CD4-positive, alpha-beta T cell treated with Interleukin-15 for 1 hour (primary cell): Measurements from ENCODE around the gene CNTROB.

Source experiments
- DNase-seq: peaks from one replicate; pipeline ENCODE4 v3.0.0-alpha.2; 2020

CNTROB gene

GRCh38 chr17:7903154-7904103, 28.6 kb upstream of the CNTROB start:
- DNase-seq: no peak

- no peak for DNase-seq
These were observed 22.9 kb upstream of the CNTROB start for GRCh38 chr17:7909089-7909488.

DNA sequence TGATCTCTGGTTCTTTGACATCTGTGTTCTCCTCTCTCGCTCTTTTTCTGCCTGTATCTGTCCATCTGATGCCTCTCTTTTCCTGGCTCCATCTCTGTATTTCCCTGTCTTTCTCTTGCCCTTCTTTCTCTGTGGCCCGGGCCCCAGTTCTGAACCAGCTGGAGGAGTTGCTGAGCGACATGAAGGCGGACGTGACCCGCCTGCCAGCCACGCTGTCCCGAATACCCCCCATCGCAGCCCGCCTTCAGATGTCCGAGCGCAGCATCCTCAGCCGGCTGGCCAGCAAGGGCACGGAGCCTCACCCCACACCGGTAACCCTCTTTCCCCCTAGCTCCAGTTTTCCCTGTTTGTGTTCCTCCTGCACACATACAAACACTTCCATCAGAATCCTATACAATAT, 21.7 kb upstream of the CNTROB start:
- no peak for DNase-seq

GRCh38 chr17:7910711-7911110, 21.3 kb upstream of the CNTROB start:
- DNase-seq: no peak

DNA sequence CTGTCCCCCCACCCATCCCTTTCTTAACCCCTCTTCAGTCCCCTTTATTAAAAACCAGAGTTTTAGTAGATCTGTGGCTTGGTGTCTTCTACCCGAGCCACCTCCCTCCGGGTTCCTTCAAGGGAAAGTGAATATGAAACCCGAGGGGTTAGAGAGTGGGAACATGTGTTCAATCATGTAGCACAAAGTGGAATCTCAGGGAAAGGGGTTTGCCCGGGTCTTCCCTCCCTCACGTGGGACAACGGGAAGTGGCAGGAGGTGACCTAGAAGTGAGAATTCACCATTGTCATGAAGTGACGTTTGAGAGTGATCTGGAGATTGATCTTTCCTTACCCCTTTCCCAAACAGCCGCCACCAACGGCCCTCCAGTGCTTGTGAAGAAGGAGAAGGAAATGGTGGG, 20.9 kb upstream of the CNTROB start:
- no peak for DNase-seq

GRCh38 chr17:7912927-7913524, 19.0 kb upstream of the CNTROB start:
- DNase-seq: peak; percentile 64

GRCh38 chr17:7915179-7915610, 16.8 kb upstream of the CNTROB start:
- no peak for DNase-seq

DNA sequence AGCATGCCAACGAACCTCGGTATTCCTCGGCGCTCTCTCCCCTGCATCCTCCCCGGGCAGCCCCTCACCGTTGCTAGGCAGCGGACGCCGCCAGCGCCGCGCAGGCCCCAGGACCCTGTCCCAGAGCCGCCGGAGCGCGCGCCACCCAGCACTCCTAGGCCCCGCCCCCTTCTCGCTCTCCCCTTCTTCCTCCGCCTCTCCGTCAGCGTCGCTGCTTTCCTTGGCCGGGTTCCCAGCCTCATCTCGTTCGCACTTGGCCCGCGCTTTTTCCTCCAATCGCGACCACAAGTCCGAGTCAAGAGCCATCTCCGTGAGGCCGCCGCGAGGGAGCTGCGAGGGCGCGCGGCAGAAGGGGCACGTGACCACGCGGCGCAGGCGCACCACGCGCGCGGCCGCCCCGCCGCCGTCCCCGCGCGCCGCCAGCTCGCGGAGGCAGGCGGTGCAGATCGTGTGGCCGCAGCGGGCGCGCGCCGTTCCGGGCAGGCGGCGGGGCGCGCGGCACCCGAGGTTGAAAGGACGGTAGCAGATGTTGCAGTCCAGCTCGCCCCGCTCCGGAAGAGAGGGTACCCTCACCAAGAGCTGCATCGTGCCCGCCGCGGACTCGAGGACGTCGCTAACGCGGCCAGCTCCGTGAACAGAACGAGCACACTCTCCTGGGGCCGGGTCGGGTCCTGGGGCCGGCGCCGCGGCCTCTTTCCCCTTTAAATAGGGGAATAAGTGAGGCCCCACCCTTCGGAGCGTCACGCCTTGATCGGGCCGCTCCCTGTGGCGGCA, 16.2 kb upstream of the CNTROB start, which contains the start of gene RNF227:
Gene RNF227, minus strand, starts transcription at position 679 of the 774 bp plus-strand sequence. Its CDS starts 94 bp downstream, at position 585.
- peak; percentile 89 for DNase-seq

DNA sequence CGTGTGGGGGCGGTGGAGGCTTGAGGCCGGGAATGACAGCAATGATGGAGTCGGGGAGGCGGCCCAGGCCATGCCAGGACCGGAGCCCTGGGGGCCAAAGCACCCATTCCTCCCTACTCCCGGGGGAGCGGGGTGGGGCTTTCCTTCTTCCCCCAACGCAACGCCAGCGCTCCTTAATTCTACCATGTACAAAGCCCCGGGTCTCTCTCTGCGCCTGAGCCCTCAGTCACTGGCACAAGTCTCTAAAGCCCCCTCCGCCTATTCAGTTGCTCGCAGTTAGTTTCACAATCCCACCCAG, 15.7 kb upstream of the CNTROB start:
- DNase-seq: no peak

DNA sequence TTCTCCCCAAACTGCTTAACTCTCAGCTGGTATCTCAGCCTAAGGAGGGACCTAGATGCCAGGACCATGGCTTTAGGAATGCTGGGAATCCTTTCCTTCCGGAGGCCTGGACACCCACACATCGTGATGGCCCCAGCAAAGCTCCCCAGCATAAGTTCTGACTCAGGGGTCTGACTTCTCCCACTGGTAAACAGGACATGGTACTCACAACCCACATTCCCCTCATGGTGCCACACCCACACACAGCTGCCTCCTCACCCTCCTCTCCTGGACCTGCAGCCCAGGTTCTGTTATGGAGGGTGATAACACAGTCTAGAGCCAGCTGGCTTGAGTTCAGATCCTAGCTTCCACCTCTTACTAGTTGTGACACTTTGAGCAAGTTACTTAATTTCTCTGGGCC, 15.2 kb upstream of the CNTROB start:
- no peak for DNase-seq

DNA sequence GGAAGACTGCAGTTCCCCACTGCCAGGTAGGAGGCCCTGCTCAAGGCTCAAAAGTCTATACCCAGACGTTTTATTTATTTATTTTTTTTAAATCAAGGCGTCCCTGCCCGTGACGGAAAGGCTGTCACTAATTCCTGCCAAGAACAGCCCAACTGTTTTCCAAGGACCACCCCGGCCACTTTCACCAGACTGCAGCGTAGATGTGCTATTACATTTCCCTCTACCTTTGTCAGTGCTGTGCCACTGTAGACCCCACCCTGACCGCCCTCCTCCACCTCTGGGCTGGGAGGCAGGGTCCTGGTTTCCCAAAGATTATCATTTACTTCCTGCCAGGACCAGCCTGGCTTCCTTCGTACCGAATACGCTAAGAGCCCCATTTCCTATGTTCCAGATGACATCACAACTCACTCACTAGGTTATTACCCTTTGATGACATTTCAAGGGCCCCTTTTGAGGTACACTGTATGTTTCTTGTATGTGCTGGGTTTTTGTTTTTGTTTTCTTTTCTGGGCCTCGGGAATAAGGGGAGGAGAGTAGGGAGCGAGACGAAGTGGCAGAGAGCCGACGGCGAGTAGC, 9.6 kb upstream of the CNTROB start:
- no peak for DNase-seq

DNA sequence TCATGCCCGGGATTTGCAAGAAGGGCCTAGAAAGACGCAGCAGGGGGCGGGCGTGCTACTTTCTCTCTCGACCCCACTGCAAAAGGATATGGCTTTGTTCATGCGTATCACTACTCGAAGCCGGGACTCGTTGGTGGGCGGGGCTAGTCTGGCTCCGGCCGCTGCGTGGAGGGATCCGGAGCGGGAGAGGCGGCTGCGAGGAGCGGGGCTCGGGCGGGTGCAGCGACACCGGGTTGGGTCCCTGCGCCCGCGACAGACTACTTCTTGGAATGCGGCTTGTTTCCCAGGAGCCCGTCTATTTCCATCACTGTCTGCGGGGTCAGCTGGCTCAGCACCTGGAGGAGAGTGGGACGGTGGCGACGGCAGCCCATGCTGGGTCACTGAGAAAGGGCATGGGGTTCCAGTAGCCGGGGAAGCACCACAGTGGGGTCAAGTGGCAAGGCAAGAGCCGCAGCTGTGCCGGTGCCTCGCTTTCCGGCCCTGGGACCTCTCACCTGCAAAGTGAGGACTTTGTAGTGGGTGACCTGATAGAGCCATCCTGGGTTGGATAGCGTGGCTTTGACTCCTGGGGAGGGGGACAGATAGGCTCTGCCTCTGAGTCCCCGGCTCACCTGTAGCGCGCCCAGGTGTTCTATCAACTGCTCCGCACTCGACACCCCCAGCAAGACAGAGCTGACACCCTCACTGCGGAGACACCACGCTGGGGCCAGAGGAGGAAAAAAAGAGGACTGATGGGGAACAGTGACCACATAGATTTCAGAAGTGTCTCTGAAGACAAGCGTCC, 9.0 kb upstream of the CNTROB start:
- DNase-seq: peak; percentile 87

GRCh38 chr17:7927596-7927995, 4.4 kb upstream of the CNTROB start:
- DNase-seq: no peak

DNA sequence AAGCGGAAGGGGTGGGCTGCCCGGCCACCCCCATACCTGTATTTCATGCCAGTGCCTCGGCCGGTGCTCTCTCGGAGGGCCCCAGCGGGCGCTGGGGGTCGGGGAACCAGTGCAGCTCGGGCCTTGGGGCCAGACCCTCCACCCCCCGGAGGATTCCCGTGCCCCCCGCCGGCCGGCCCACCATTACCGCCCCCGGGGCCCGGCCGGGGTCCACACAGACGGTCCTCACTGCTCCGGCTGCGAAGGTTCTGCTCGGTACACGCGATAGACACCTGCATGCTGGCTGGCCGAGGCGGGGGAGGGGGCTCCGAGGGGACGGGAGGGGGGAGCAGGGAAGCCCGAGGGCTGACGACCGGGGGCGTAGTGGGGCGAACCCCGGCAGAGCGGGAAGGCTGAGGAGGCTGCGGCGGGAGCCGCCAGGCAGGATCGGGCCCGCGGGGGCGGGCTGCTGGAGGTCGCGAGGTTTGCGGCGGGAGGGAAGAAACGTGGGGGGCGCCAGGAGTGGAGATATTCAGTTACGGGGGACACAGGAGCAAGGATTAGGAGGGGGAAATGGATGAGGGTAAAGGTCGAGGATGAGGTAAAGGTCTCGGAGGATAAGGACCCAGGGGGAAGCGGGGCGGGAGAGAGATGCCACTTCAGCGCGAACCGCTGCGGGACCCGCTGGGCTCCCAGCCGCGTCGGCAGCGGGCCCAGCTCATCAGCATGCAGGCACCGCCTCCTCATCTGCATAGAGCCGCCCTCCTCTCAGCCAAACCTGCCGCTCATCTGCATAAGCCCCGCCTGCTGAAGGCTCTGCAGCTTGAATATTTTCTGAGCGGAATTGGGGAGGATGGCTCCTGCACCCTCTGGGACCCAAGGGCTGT, 2.6 kb upstream of the CNTROB start, which contains the start of gene KCNAB3:
Gene KCNAB3, minus strand, starts transcription at position 699 of the 866 bp plus-strand sequence. Its CDS starts 421 bp downstream, at position 278.
- DNase-seq: peak; percentile 59

DNA sequence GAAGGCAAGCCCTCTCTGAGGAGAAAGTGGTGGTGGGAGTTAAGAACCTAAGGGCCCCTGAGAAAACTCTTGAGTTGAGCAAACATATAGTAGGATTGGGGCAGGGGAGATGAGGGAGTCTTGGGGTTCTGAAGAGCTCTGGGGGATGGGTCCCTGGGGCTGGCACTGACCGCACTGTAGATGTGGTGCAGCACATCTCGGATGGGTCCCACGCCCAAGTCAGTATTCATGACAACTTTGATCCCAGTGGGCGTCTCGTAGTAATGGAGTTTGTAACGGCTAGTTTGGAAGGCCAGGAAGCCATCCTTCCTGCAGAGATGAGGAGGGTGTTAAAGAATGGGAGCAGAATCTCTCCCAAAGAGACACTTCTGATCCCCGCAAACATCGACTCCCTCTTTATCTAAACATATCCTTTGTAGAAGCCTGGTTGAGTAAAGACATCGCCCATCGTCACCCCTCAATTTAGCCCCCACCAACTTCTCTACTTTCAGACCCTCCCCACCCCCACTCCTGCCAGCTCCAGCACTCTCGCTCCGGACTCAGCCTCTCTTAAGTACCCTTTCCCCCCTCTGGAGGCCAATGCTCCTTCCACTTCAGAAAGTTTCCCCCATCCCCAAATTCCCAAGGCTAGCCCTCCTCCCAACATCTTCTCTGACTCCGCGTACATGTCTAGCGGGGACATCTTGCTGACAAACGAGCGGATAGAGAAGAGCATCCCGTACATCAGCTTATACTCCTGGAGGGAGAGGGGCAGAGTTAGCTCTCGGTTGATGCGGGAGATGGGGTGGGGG, 970 bp upstream of the CNTROB start:
- no peak for DNase-seq

GRCh38 chr17:7932483-7932891, 481 bp downstream of the CNTROB start:
- peak; percentile 23 for DNase-seq

DNA sequence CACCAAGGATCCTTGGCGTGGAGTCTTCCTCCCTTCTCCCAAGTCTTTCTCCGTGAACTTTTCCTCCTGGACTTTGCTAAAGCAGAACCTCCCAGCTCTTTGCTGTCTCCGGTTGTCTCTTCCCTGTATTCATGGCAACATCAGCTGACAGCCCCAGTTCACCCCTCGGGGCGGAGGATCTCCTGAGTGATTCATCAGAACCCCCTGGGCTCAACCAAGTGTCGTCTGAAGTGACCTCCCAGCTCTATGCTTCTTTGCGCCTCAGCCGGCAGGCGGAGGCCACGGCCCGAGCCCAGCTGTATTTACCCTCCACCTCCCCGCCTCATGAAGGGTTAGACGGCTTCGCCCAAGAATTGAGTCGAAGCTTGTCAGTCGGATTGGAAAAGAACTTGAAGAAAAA, 943 bp downstream of the CNTROB start:
- peak; percentile 75 for DNase-seq

GRCh38 chr17:7935859-7936258, 3.9 kb downstream of the CNTROB start:
- DNase-seq: no peak

- DNase-seq: no peak
These were observed 8.0 kb downstream of the CNTROB start for GRCh38 chr17:7940034-7940433.

DNA sequence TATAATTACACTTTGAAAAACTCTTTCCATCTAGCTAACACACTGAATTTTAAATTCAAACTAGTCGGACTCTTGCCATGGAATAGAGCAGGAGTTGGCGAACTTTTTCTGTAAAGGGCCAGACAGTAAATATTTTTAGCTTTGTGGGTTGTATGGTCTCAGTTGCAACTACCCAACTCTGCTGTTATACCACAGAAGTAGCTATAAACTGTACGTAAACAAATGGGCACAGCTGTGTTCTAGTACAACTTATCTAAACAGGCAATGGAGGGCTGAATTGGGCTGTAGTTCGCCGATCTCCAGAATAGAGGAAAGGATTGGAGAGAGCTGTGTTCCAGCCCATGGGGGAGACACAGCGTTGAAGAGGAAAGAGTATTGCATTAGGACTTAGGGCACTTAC, 8.7 kb downstream of the CNTROB start:
- no peak for DNase-seq
